Stimulated activated CD4-positive, alpha-beta T cell treated with anti-CD3 and anti-CD28 coated beads, TNF-alpha, amount 100 ng/mL, for 24 hours (primary cell): ENCODE results near the gene PLCG1.
A peak's percentile ranks its signal among the peaks of the same experiment; 100 is the strongest.
"Not testable (repeated sequence)": the region's sequence is repeated elsewhere in the genome, so short reads cannot be mapped to it uniquely, and the experiment has no call there.

Source experiments
- DNase-seq, 3 experiments: peaks; one replicate each; pipeline ENCODE4 v3.0.0-alpha.2; 2020; ENCODE audit warnings: low read depth in 3 of 3

PLCG1 gene

DNA sequence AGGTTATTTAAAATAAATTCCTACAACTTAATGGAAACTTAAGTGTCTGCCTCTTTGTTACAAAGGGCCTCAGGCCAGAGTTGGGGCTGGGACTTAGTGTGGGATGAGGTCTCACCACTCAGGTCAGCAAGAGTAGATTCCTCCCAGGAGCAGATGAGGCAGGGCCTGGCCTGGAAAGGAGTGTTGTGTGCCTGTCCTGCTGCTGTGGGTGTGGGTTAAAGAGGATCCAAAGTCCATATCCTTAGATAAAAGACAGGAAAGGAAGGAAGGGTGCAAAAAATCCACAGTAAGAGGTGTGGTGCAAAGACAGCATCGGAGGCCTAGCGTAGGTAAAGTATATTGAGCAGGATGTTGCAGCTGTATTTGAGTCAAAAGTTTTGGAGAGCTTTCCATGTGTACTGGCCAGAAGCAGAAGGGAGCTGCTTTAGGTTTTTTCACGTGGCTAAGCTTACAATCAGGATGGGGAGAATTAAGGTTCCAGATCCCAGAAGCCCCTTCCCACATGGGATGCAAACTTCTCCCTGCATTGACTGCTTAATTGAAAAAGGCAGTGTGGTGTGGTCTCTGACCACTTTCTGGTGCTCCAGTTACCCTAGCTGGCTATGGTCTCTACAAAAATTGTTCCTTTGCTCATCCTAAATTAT is 12.8 kb upstream of the PLCG1 start:
- no peak for DNase-seq

GRCh38 chr20:41125530-41126457 is 11.5 kb upstream of the PLCG1 start:
- DNase-seq = no peak

DNA sequence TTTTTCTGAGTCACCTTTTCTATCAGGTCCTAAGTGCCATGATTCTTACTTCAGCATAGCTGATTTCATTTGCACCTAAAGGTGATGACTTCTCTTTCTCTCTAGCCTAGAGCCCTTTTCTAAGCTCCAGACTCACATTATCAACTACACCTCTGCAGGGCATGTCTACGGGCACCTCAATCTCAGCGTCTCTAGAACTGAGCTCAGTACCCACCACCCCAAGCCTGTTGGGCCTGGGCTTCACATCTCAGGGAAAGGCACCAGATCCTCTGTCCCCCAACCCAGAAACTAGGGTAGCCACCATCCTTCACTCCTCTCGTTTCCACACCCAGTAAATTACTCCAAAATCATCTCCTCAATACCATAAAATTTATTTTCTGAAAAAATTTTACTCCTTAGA is 10.6 kb upstream of the PLCG1 start:
- no peak for DNase-seq

DNA sequence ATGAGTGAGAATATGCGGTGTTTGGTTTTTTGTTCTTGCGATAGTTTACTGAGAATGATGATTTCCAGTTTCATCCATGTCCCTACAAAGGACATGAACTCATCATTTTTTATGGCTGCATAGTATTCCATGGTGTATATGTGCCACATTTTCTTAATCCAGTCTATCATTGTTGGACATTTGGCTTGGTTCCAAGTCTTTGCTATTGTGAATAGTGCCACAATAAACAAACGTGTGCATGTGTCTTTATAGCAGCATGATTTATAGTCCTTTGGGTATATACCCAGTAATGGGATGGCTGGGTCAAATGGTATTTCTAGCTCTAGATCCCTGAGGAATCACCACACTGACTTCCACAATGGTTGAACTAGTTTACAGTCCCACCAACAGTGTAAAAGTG is 9.0 kb upstream of the PLCG1 start:
- not testable (repeated sequence) for DNase-seq

DNA sequence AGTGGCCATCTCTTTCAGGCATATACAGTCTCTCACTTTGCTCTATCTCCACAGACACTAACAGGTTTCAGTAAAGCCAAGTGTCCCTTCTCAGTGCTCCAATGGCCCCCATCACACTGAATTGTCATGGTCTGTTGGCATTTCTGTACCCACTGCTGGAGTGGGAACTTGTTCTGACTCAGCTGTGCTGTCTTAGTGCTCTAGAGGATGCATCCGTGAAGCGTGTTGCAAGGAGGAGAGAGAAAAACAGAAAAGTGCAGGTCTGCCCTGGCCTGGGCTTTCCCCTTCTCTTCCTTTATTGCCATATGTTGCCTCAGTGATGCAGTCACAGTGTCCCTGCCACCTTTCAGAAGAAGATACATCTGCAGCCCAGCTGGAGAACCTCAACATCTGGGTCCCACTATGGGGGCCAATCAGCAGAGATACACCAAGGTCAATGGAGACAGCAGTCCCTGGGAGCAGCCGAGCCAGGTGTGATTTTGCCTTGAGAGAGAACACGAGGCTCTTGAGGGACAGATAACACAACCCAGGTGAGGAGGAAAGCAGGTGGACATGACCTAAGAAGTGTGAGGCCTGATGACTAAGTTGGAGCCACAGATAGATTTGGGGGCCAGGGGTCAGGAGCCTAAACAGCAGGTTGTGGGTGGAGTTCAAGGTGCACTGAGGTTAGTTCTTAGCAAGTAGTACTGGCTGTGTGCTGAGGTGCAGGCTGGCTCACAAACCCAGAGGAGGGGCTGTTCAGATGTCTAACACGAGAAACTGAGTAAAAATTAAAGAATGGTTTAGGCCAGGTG is 5.6 kb upstream of the PLCG1 start:
- no peak for DNase-seq

GRCh38 chr20:41132388-41132775 is 5.0 kb upstream of the PLCG1 start:
- DNase-seq = not testable (repeated sequence)

- peak in 2 of 3 experiments; percentile 43 to 70 for DNase-seq
Measured at GRCh38 chr20:41133709-41134361, 3.5 kb upstream of the PLCG1 start.

GRCh38 chr20:41134362-41135186 is 2.8 kb upstream of the PLCG1 start:
- no peak for DNase-seq

- peak in 2 of 3 experiments; percentile 40 to 63 for DNase-seq
Measured at GRCh38 chr20:41135187-41135887, 2.0 kb upstream of the PLCG1 start.

- no peak for DNase-seq
Measured at GRCh38 chr20:41135888-41136679, 1.3 kb upstream of the PLCG1 start.

DNA sequence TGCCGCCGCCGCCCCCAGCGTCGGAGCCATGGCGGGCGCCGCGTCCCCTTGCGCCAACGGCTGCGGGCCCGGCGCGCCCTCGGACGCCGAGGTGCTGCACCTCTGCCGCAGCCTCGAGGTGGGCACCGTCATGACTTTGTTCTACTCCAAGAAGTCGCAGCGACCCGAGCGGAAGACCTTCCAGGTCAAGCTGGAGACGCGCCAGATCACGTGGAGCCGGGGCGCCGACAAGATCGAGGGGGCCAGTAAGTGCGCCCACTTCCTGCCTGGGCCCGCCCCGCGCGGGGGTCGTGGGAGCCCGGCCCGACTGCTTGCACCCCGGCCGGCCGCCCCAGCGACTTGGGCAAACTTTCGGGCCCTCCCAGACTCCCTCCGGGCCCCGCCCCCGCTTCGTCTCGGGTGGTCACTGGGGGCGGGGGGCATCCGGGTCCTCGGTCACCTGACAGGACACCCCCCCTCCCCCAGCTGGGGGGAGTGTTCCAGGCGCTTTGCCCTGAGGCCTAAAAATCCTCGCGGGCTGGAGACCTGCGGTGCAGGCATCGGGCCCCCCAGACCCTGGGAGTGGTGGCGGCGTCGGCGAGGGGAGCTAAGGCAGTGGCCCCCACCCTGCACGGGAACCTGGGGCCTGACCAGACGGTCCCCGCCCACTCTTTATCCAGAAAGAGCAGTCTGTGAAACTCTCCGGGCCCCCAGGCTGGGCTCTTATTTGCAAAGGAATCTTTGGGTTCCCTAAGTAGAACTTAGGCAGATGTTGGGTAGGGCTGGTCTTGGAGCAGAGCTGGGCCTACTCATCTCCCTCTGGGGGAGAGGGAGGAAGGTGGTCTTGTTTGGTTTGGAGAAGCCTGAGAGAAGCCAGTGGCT is 501 bp downstream of the PLCG1 start:
- peak in 1 of 3 experiments; percentile 62 for DNase-seq

DNA sequence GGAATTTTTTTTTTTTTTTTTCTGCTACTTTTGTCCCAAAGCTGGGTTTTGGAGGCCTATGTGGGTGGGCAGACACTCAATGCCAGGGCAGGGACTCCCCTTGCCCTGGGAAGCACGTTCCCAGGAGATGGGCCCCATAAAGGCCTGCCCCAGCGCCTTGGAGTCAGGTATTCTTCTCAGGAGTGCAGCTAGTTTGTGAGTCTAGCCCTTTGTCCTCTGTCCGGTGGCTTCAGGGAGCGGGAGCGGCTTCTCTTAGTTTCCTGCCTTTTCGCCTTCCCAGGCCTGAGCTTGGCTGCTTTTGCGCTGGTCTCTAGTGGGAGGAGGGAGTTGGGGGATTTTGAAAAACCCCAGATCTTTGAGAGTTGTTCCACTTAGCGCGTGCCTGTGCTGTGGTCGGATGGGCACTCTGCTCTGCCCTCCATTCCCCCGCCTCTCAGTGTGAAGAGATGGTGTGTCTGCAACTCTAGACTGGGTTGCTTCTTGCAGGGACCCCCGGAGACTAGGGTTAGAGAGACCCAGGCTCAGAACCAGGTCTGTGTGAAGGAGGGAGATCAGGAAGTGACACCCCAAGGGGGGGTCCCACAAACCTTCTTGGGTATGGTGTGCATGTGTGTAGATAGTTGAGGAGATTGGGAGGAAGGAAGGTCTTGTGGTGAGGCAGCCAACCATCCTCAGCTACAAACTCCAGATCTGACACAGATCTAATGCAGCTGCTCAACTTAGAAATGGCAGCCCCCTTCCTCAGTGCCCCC is 1.3 kb downstream of the PLCG1 start:
- no peak for DNase-seq

GRCh38 chr20:41139227-41140093 is 2.1 kb downstream of the PLCG1 start:
- DNase-seq = no peak

GRCh38 chr20:41140226-41141133 is 3.1 kb downstream of the PLCG1 start:
- DNase-seq = no peak

DNA sequence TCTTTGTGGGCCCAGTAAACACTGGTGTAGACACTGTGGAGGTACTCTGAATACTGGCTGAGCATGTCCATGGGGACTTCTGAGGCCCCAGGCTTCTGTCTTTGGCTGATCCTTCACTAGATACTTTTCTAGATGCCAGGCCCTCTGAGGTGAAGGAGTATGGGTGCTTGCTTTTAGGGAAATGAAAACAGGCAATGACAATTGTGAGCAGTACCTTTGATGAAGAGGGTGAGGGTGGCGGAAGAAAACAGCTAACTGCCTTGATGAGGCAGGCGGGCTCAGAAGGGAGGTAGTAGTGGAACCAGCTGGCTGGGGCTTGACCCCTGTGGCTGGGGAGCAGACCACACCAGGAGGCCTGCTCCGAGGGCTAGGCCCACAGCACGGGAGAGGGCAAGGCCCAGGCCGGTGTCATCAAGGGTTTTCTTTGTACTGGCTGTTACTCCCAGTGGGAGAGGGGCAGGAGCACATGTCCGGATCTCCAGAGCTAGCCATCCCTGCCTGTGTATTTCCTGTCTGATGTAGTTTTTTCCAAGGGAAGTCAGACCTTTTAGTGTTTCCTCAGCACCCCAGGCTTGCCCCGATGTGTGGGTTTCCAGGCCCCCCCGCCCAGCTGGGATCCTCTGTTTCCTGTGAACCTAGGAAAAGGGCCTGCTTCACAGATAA is 3.9 kb downstream of the PLCG1 start:
- no peak for DNase-seq
